EH (cell line): ENCODE data around the gene LAYN.

ENCODE experiments used
- DNase-seq: peaks from one replicate; pipeline ENCODE4 v3.0.0-alpha.2; 2015; ENCODE audit warnings: low read depth

Gene LAYN

DNA sequence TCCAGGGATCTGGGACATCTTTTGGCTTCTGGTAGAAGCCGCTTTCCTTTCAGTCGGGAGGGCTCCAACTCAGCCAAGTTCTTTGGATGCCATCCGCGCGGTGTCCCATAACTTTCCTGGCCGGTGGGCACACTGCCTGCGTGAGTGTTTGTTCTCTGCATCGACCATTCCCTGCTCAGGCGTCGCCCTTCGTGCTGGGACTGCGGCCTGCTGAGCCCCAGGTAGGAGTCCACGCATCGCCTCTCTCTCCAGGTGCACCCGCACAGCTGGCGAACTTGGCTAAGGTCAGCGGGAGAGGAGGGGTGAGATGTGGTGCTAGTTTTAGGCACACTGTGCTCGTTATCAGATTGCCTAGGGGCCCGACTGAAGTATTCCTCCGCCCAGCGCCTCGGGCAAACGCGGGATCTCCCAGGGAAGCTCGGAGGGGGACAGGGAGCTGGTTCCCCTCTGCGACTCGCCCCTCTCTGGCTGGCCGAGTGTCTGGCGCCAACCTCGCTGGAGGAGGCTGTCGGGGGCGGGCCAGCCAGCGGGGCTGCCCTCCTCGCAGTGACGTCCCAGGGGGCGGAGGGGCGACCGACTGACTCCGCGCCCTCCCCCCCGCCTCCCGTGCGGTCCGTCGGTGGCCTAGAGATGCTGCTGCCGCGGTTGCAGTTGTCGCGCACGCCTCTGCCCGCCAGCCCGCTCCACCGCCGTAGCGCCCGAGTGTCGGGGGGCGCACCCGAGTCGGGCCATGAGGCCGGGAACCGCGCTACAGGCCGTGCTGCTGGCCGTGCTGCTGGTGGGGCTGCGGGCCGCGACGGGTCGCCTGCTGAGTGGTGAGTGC lies at the start of gene LAYN:
Gene LAYN (plus strand): TSS at position 607 of the 823 bp plus-strand sequence. CDS start 124 bp downstream, at position 731.
- peak; percentile 87 for DNase-seq

- DNase-seq, result no peak
Observed at GRCh38 chr11:111494040-111494439, 46.5 kb upstream of the LAYN start.

DNA sequence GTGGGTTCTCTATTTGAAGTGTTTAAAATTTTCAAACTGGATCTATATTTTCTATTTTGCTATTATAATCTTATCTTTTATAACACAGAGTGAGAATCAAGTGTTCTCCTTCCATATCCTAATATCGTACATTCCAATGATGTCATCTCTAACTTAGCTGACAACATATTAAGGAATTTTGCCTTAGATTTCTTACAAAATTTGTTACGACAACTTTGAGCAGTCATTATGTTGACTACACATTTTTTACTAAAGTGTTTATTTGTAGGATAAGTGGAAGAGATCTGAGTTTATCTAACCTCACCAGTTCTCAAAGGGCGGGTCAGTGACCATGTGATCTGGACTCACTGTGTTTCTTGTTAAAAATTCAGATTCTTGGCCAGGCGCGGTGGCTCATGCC lies 41.0 kb upstream of the LAYN start:
- DNase-seq, result peak; percentile 30

DNA sequence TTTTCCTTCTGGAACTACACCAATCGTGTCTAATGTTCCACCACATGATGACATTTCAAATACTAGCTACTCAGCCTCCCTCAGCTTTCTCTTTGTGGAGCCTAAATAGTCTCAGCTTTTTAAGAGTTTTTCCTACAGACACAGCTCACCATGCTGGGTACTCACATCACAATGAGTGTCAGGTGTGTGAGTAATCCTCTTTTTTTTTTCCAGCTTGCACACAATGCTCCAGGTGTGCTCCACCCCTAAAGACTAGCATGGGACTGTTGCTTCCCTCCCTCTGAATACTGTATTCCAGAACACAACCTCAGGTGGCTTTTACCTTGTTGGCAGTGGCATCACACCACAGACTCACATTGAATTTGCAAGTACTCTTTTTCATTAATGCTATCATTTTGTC lies 40.0 kb upstream of the LAYN start:
- DNase-seq, result no peak

DNA sequence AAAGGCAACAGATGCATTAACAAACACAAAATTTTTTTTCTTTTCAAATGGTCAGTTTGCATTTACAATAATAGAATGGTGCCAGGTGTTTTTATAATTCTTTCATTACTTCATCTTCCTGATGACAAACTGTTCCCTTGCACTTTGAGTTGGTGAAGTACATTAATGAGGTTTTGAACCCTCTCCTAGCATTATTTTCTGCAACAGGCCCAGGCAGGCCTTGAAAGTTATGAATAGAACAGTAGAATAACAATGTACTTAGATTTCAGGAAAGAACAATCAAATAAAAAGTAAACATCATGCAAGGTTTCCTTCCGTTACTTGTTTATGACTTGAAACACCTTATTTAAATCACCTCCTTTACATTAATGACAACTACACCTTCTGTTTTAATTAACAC lies 37.9 kb upstream of the LAYN start:
- DNase-seq, result no peak

DNA sequence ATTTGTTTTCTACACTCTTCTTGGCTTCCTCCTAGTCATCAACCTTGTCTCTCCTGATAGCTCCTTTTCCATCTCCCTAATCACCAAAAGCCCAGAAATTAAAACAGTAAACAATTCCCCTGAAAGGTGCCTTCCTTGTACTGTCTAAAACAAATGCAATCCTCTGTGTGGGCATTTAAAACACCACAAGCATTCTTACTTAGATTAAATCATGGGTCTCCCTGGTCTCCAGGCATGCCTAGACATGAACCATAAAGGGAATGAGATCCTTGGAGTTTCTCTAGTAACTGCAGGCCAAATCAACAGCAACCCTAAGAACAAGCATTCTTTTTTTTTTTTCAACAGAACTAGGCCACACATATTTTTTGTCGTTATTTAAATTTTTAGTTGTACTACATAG lies 30.2 kb upstream of the LAYN start:
- DNase-seq, result peak; percentile 45

DNA sequence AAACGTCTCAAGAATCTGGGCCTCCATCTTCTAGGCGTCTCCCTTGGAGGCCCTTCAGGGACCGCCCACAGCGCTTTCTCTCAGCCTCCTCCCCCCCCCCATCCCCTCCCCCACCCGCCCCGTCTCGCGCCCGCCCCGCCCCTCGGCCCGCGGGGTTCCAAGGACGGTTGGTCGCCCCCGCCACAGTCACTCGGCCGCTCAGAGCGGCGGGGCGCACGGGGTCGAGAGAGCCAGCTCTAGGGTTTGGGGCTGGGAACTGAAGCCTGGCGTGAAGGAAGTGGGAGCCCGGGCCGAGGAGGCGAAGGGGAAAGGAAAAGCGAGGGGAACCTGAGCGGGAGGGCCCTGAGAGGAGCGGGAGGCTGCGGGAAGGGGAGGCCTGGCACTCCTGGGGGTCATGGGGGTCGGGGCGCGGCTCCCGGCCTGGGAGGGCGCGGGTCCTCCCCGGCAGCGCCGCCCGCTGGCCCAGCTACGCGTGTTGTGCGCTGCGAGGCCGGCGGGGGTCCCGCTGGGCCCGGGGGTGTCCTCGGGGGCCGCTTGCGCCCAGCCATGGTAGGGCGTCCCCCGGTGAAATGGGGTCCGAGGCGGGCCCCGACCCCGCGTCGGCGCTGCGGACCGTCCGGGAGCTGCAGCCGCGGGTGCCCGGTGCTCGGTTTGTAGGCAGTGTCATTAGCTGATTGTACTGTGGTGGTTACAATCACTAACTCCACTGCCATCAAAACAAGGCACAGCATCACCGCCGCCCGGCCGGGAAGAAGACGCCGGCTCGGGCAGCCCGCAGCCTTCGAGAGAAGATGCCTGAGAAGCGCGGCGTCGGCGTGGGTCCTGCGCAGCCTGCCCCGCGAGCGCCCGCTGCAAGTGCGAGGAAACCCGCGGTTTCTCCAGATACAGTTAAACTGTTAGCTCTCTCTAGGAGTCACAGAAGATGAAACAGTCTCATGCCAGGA lies 28.0 kb upstream of the LAYN start, which contains the start of gene BTG4:
Gene BTG4 (minus strand): TSS at position 91 of the 944 bp plus-strand sequence. CDS start 13,610 bp downstream, outside the sequence.
- DNase-seq, result peak; percentile 42

GRCh38 chr11:111513240-111513605 lies 27.3 kb upstream of the LAYN start:
- DNase-seq, result no peak

DNA sequence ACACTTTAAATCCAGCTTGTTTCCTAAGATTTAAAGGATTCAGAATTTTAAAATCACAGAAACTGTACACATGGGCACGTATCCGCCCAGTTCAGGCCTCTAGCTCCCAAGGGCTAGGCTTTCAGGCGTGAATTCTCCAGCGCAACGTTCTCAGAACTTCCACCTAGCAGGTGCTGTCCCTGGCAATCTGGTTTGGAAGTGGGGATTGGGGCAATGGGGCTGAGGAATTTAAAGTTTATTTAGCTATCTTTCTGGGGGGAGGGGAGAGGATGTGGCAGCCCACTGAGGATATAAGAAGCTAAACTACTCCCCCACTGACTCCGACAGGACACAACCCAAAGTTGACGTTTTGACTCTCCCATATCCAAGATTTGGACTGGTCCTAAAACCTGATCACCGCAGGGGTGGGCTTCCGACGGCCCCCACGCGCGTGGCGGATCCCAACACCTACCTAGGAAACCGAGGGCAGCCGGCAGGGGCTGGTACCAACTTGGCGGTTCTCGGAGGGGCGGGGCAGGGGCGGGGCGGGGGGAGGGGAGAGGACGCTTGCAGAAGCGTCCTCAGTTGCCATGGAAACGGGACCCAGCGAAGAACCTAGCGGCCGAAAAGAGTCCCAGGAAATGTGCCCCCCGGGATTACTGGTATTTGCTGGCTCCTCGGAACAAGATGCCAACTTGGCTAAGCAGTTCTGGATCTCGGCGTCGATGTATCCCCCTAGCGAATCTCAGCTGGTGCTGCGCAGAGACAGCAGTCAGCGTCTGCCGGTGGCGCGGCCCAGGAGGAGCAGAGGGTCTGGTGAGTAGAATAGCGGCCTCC lies 26.1 kb upstream of the LAYN start, which contains the start of gene HOATZ:
Gene HOATZ (plus strand): TSS at position 563 of the 816 bp plus-strand sequence. CDS start 7 bp downstream, at position 570.
- no peak for DNase-seq

DNA sequence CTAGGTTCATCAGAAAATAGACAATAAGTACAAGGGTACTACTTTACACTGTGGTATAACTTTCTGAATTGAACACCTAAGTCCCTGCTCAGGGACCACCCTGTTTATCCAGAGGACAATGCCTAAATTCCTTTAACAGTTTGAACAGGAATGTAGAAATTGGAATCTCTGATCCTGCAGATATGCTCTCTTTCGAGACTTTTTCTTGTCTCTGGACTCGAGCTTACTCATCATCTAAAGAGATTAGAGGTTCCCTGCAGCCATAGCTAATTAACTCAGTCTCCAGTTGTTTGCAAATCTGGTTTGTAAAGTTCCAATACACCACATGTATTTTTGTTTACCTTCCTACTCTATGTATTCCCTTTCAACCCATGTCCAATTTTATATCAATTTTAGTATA lies 24.9 kb upstream of the LAYN start:
- DNase-seq, result peak; percentile 39

GRCh38 chr11:111518668-111519067 lies 21.9 kb upstream of the LAYN start:
- no peak for DNase-seq

- DNase-seq, result peak; percentile 76
Observed at GRCh38 chr11:111520560-111520959, 20.0 kb upstream of the LAYN start.

- DNase-seq, result peak; percentile 65
Observed at GRCh38 chr11:111521135-111521534, 19.4 kb upstream of the LAYN start.

GRCh38 chr11:111522426-111522825 lies 18.1 kb upstream of the LAYN start:
- no peak for DNase-seq

- DNase-seq, result no peak
Observed at GRCh38 chr11:111523343-111523742, 17.2 kb upstream of the LAYN start.

- DNase-seq, result no peak
Observed at GRCh38 chr11:111524056-111524455, 16.5 kb upstream of the LAYN start.

- DNase-seq, result no peak
Observed at GRCh38 chr11:111525456-111525855, 15.1 kb upstream of the LAYN start.

DNA sequence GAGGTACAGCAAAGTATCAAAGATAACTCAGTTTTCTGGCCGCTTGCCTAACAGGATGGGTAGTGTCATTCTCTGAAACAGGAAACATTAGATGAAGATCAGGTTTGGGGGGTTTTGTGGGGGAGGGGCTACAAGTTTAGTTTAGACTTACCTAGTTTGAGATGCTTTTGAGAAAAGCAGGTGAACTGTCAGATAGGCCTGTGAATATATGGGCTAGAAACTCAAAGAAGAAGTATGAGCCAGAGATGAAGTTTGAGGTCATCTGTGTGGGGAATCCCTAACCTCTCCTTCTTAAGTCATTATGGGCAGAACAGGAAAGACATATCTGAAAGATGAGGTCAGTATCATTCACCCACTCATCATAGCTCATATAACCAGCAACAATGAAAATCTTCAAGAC lies 14.0 kb upstream of the LAYN start:
- peak; percentile 82 for DNase-seq

GRCh38 chr11:111527279-111527678 lies 13.2 kb upstream of the LAYN start:
- DNase-seq, result no peak

DNA sequence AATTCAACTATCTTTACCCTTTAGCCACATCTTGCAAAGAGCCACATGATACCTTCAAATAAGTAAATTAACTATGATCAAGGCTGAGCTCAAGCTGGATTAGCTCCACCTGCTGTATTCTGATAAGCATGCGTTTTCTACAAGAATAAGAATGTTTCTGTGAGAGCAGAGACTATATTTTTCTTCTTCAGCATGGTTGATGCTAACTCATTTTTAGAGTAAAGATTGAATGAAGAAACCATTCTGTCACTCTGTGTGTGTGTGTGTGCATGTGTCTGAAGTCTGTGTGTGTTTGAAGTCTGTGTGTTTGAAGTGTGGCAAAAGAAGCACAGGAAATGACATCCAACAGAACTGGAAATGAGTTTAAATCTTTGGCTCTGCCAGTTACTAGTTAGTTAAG lies 12.0 kb upstream of the LAYN start:
- DNase-seq, result peak; percentile 18

- peak; percentile 30 for DNase-seq
Observed at GRCh38 chr11:111530091-111530490, 10.4 kb upstream of the LAYN start.

DNA sequence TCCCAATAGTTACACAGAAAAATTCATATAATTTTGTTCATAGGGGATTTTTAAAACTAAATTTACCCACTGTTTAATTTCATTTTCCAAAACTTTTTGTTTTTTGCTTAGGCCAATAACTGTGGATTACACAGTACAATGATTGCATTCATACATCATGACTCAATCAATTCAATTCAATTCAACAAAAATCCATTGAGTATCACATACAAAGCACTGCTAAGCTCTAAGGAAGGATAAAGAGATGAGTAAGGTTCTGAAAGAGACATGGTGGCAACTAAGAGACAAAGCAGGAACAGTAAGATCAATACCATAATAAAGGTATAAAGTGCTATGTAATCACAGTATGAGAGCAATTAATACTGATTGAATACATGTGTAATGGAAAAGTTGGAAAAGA lies 9.4 kb upstream of the LAYN start:
- DNase-seq, result peak; percentile 38
